Activated naive CD4-positive, alpha-beta T cell treated with anti-CD3 and anti-CD28 coated beads, Interleukin-2, amount 50 U/mL, for 24 hours (primary cell): Measurements from ENCODE around the gene PDZK1IP1.
"Not testable (repeated sequence)": the region's sequence is repeated elsewhere in the genome, so short reads cannot be mapped to it uniquely, and the experiment has no call there.

Experiments
- H3K27ac Mint-ChIP-seq: one replicate; pipeline ENCODE4 v1.8.0; 2021; ENCODE audit warnings: mild to moderate bottlenecking, mixed read lengths
- H3K27me3 Mint-ChIP-seq: one replicate; pipeline ENCODE4 v1.8.0; 2021; ENCODE audit warnings: mixed read lengths
- H3K36me3 Mint-ChIP-seq: one replicate; pipeline ENCODE4 v1.8.0; 2021; ENCODE audit warnings: mixed read lengths
- H3K4me1 Mint-ChIP-seq: one replicate; pipeline ENCODE4 v1.8.0; 2021; ENCODE audit warnings: mixed read lengths
- H3K4me3 Mint-ChIP-seq: one replicate; pipeline ENCODE4 v1.8.0; 2021; ENCODE audit warnings: mild to moderate bottlenecking, mixed read lengths
- H3K9me3 Mint-ChIP-seq: one replicate; pipeline ENCODE4 v1.8.0; 2021; ENCODE audit warnings: mixed read lengths

PDZK1IP1 gene

GRCh38 chr1:47211796-47212269 lies 22.0 kb upstream of the PDZK1IP1 start:
- Mint-ChIP-seq H3K4me3 (no peak overlapping the region), H3K9me3 (no peaks in the 10 kb centered on the region), H3K4me1 (no peaks in the 10 kb centered on the region), H3K27ac (no peak overlapping the region), H3K27me3 (peaks cover 2% of the 10 kb centered on the region), H3K36me3 (no peaks in the 10 kb centered on the region)

- no peaks in the 10 kb centered on the region for H3K36me3 Mint-ChIP-seq
- peaks cover 4% of the 10 kb centered on the region for H3K27me3 Mint-ChIP-seq
- no peaks in the 10 kb centered on the region for H3K9me3 Mint-ChIP-seq
- H3K27ac Mint-ChIP-seq: no peak overlapping the region
- no peaks in the 10 kb centered on the region for H3K4me1 Mint-ChIP-seq
- no peak overlapping the region for H3K4me3 Mint-ChIP-seq
Observed at GRCh38 chr1:47210666-47211065, 20.8 kb upstream of the PDZK1IP1 start.

DNA sequence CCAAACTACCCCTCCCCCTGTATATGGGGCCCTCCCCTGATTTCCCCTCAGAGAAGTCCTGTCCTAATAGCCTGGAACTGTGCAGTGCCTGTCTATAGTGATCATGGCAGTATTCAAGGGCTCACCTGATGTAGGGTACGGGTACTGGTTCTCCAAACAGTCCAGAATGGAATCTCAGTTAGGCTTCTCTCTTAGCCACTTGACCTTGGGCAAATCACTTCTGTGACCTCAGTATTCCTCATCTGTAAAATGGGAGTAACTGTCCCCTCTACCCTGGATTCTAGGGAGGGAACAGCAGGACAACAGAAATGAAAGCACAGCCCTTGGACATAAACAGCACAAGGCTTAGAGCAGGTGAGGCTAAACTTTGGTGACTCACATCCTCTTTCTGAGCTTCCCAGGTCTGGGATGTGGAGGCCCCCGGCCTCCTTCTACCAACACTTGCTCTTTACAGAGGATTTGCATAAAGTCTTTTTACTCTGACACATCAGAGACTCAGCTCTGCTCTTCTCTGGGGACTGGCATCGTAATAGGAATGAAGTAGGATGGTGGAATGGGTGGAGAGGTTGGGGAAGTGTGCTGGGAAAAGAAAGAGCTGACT lies 20.0 kb upstream of the PDZK1IP1 start:
- H3K27ac Mint-ChIP-seq: no peak overlapping the region
- H3K9me3 Mint-ChIP-seq: no peaks in the 10 kb centered on the region
- H3K4me3 Mint-ChIP-seq: no peak overlapping the region
- no peaks in the 10 kb centered on the region for H3K36me3 Mint-ChIP-seq
- H3K27me3 Mint-ChIP-seq: peaks cover 6% of the 10 kb centered on the region
- no peaks in the 10 kb centered on the region for H3K4me1 Mint-ChIP-seq

- H3K27ac Mint-ChIP-seq: no peak overlapping the region
- H3K4me3 Mint-ChIP-seq: no peak overlapping the region
- no peaks in the 10 kb centered on the region for H3K9me3 Mint-ChIP-seq
- no peaks in the 10 kb centered on the region for H3K4me1 Mint-ChIP-seq
- H3K36me3 Mint-ChIP-seq: no peaks in the 10 kb centered on the region
- H3K27me3 Mint-ChIP-seq: peaks cover 11% of the 10 kb centered on the region
Observed at GRCh38 chr1:47209091-47209490, 19.3 kb upstream of the PDZK1IP1 start.

DNA sequence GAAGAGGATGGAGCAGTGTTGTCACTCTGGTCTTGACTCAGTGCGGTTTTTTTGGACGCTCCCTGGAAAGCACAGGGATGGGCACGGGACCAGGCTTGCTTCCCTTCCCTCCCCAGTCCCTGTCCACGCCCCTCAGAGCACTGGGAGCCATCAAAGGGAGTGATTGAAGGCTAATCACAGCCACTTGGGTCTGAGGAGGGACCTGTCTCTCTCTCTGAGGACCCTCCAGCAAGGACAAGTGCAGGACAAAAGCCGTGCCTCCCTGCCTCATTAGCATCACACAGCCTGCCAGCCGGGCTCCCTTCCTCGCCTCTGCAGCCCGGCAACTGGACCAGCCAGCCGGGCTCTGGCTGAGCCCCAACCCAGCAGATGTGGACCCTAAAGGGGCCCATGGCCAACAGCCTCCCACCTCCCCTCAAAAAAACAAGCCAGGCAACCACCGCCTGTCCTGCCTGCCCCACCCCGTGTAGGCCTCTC lies 18.6 kb upstream of the PDZK1IP1 start:
- Mint-ChIP-seq H3K27me3 (peaks cover 11% of the 10 kb centered on the region), H3K36me3 (no peaks in the 10 kb centered on the region), H3K4me3 (no peak overlapping the region), H3K4me1 (no peaks in the 10 kb centered on the region), H3K9me3 (no peaks in the 10 kb centered on the region), H3K27ac (no peak overlapping the region)

GRCh38 chr1:47207803-47208373 lies 18.1 kb upstream of the PDZK1IP1 start:
- no peak overlapping the region for H3K4me3 Mint-ChIP-seq
- H3K9me3 Mint-ChIP-seq: no peaks in the 10 kb centered on the region
- H3K36me3 Mint-ChIP-seq: no peaks in the 10 kb centered on the region
- peaks cover 14% of the 10 kb centered on the region for H3K27me3 Mint-ChIP-seq
- H3K27ac Mint-ChIP-seq: no peak overlapping the region
- H3K4me1 Mint-ChIP-seq: no peaks in the 10 kb centered on the region

GRCh38 chr1:47205918-47206317 lies 16.1 kb upstream of the PDZK1IP1 start:
- H3K4me3 Mint-ChIP-seq: no peak overlapping the region

DNA sequence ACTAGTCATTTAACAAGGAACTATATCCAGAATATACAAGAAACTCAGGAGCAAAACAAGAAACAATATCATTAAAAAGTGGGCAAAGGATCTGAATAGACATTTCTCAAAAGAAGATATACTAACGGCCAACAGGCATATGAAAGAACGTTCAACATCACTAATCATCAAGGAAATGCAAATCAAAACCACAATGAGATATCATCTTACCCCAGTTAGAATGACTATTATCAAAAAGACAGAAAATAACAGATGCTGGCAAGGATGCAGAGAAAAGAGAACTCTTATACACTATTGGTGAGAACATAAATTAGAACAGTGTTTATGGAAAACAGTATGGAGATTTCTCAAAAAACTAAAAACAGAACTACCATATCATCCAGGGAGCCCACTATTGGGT lies 13.7 kb upstream of the PDZK1IP1 start:
- not testable (repeated sequence) for H3K36me3 Mint-ChIP-seq, H3K4me3 Mint-ChIP-seq, H3K9me3 Mint-ChIP-seq, H3K4me1 Mint-ChIP-seq, H3K27ac Mint-ChIP-seq
- peaks cover 31% of the 10 kb centered on the region for H3K27me3 Mint-ChIP-seq

More at GRCh38 chr1:47205918-47206317, 16.1 kb upstream of the PDZK1IP1 start:
- Mint-ChIP-seq H3K27ac (no peak overlapping the region), H3K36me3 (no peaks in the 10 kb centered on the region), H3K9me3 (no peaks in the 10 kb centered on the region), H3K27me3 (peaks cover 16% of the 10 kb centered on the region), H3K4me1 (no peaks in the 10 kb centered on the region)

- Mint-ChIP-seq H3K4me1 (no peaks in the 10 kb centered on the region), H3K27ac (no peak overlapping the region), H3K27me3 (peaks cover 35% of the 10 kb centered on the region), H3K4me3 (no peak overlapping the region), H3K9me3 (no peaks in the 10 kb centered on the region), H3K36me3 (no peaks in the 10 kb centered on the region)
Observed at GRCh38 chr1:47201179-47201578, 11.3 kb upstream of the PDZK1IP1 start.

GRCh38 chr1:47198214-47198613 lies 8.4 kb upstream of the PDZK1IP1 start:
- no peaks in the 10 kb centered on the region for H3K36me3 Mint-ChIP-seq
- H3K27me3 Mint-ChIP-seq: peaks cover 26% of the 10 kb centered on the region
- H3K27ac Mint-ChIP-seq: no peak overlapping the region
- H3K4me1 Mint-ChIP-seq: no peaks in the 10 kb centered on the region
- H3K4me3 Mint-ChIP-seq: no peak overlapping the region
- H3K9me3 Mint-ChIP-seq: no peaks in the 10 kb centered on the region

DNA sequence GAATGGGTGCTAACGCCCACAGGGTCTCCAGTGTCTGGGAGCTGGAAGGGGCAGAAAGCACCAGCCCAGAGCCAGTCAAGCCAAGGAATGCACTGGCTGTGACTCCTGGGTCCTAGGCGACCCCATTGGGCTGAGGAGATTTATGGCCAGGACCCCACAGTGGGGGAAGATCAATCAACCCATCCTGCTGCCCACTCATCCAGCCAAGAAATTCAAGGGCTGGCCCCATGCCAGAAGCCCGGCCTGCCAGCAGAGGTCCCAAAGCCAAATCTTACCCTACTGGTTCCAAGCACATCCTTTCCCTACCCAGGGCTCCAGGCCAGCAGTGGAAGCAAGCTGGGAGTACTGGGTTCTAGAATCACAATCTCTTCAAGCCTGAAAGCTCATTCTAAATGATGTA lies 6.8 kb upstream of the PDZK1IP1 start:
- no peaks in the 10 kb centered on the region for H3K36me3 Mint-ChIP-seq

GRCh38 chr1:47195981-47196380 lies 6.1 kb upstream of the PDZK1IP1 start:
- H3K36me3 Mint-ChIP-seq, H3K27ac Mint-ChIP-seq, H3K9me3 Mint-ChIP-seq, H3K4me3 Mint-ChIP-seq, H3K4me1 Mint-ChIP-seq: not testable (repeated sequence)
- peaks cover 24% of the 10 kb centered on the region for H3K27me3 Mint-ChIP-seq

More for the DNA sequence above, 6.8 kb upstream of the PDZK1IP1 start:
- Mint-ChIP-seq H3K4me1 (no peaks in the 10 kb centered on the region), H3K9me3 (no peaks in the 10 kb centered on the region), H3K27ac (no peak overlapping the region), H3K4me3 (no peak overlapping the region), H3K27me3 (peaks cover 26% of the 10 kb centered on the region)

- H3K4me3 Mint-ChIP-seq: no peak overlapping the region
- no peaks in the 10 kb centered on the region for H3K36me3 Mint-ChIP-seq
- H3K9me3 Mint-ChIP-seq: no peaks in the 10 kb centered on the region
- peaks cover 16% of the 10 kb centered on the region for H3K27me3 Mint-ChIP-seq
- H3K27ac Mint-ChIP-seq: no peak overlapping the region
- no peaks in the 10 kb centered on the region for H3K4me1 Mint-ChIP-seq
Observed at GRCh38 chr1:47194311-47194710, 4.5 kb upstream of the PDZK1IP1 start.

- not testable (repeated sequence) for H3K9me3 Mint-ChIP-seq, H3K27ac Mint-ChIP-seq, H3K4me1 Mint-ChIP-seq
Observed at GRCh38 chr1:47193496-47193895, 3.7 kb upstream of the PDZK1IP1 start.

DNA sequence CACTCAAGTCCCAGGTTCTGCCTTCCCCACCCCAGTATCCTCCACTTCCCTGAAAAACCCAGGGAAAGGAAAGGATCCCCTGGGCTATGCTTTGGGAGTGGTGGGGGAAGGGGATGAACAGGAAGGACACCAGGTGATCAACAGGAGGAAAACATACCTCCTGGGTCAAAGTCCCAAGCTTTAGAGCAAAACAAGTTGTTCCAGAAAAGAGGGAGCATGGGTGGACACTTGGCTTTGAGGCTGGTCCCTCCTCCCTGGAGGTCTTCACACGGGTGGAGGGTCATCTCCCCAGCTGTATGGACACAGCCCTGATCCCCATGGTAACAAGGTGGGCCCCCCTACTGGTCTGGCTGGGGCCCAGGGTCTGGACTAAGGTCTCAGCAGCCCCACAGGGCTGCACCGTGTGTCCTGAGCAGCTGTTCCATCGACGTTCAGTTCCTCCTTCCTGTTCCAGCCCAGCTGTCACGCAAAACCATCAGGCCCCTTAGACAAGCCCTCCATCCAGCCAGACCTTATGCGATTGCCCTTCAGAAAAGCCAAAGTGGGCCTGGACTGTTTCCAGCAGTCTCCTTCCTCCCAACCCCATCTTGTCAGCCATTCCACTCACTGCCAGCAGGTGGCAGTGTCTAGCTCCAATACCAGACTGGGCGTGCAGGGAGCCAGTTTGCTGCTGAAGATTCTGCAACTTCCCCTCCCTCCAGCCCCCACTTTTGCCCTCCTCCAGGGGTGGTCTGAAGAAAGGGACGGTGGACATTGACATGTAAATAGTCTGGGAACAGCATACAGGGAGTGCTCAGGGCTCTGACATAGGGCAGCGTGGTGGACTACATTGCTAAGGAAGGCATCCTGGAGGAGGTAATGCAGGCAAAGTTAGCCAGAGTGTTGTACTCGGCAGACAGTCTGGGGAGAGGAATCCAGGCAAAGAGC lies 2.9 kb upstream of the PDZK1IP1 start:
- Mint-ChIP-seq H3K27ac (no peak overlapping the region), H3K4me3 (no peak overlapping the region), H3K36me3 (no peaks in the 10 kb centered on the region), H3K4me1 (no peaks in the 10 kb centered on the region), H3K27me3 (peaks cover 2% of the 10 kb centered on the region), H3K9me3 (no peaks in the 10 kb centered on the region)

More at GRCh38 chr1:47193496-47193895, 3.7 kb upstream of the PDZK1IP1 start:
- not testable (repeated sequence) for H3K27me3 Mint-ChIP-seq, H3K4me3 Mint-ChIP-seq, H3K36me3 Mint-ChIP-seq

- peaks cover 1% of the 10 kb centered on the region for H3K27me3 Mint-ChIP-seq
- no peak overlapping the region for H3K27ac Mint-ChIP-seq
- no peaks in the 10 kb centered on the region for H3K36me3 Mint-ChIP-seq
- no peak overlapping the region for H3K4me3 Mint-ChIP-seq
- H3K4me1 Mint-ChIP-seq: no peaks in the 10 kb centered on the region
- H3K9me3 Mint-ChIP-seq: no peaks in the 10 kb centered on the region
Observed at GRCh38 chr1:47191940-47192457, 2.2 kb upstream of the PDZK1IP1 start.
